GM23338 (cell line): ENCODE results near the gene TBKBP1. TPM values are rescaled to one million over a fixed set of nuclear protein-coding genes. Genes with fewer than 3 reads are reported as not detected.

Experiments
- ATAC-seq: fragments of 200-7000 bp; cut with Tn5 transposase; 3 replicates; pipeline ENCODE4 v1.9.1; 2020
- DNase-seq: peaks from one replicate; pipeline ENCODE4 v3.0.0-alpha.2; 2015; ENCODE audit warnings: low spot score
- H2AFZ ChIP-seq: fragments of 200-600 bp; sonication (generic); 2 replicates; pipeline ENCODE4 v1.8.0; 2016; ENCODE audit warnings: antibody characterized with exemption, mild to moderate bottlenecking, moderate library complexity
- H3F3A ChIP-seq: fragments of 200-600 bp; sonication (generic); replicated peaks from 2 replicates; pipeline ENCODE4 v1.8.0; 2017; ENCODE audit warnings: antibody characterized with exemption, mixed run types, low read depth
- H3K27ac ChIP-seq: fragments of 200-600 bp; sonication (generic); 2 replicates; pipeline ENCODE4 v1.6.1; 2016; ENCODE audit warnings: low read depth
- H3K27me3 ChIP-seq: fragments of 200-600 bp; sonication (generic); 2 replicates; pipeline ENCODE4 v1.8.0; 2016; ENCODE audit warnings: mild to moderate bottlenecking, mixed run types, moderate library complexity; ENCODE audit not compliant: insufficient read depth
- H3K36me3 ChIP-seq: fragments of 200-600 bp; sonication (generic); 2 replicates; pipeline ENCODE4 v1.8.0; 2016; ENCODE audit warnings: mild to moderate bottlenecking; ENCODE audit not compliant: insufficient read depth
- H3K4me1 ChIP-seq: fragments of 200-600 bp; sonication (generic); 2 replicates; pipeline ENCODE4 v1.8.0; 2016; ENCODE audit warnings: mild to moderate bottlenecking, moderate library complexity; ENCODE audit not compliant: insufficient read depth
- H3K4me2 ChIP-seq: fragments of 200-600 bp; sonication (generic); 2 replicates; pipeline ENCODE4 v1.7.1; 2017; ENCODE audit warnings: mixed run types
- H3K4me3 ChIP-seq: fragments of 200-600 bp; sonication (generic); 2 replicates; pipeline ENCODE4 v1.6.1; 2016; ENCODE audit warnings: mixed run types
- H3K79me2 ChIP-seq: fragments of 200-600 bp; sonication (generic); replicated peaks from 2 replicates; pipeline ENCODE4 v1.8.0; 2017; ENCODE audit warnings: mild to moderate bottlenecking; ENCODE audit not compliant: insufficient read depth
- H3K9me2 ChIP-seq: fragments of 200-600 bp; sonication (generic); 2 replicates; pipeline ENCODE4 v1.8.0; 2017; ENCODE audit not compliant: insufficient read depth
- H4K20me1 ChIP-seq: fragments of 200-600 bp; sonication (generic); replicated peaks from 2 replicates; pipeline ENCODE4 v1.8.0; 2017; ENCODE audit warnings: mild to moderate bottlenecking; ENCODE audit not compliant: insufficient read depth
- H3K27ac Mint-ChIP-seq: 2 replicates; pipeline ENCODE4 v1.8.0; 2020; ENCODE audit warnings: inconsistent platforms, mild to moderate bottlenecking, moderate library complexity, mixed read lengths
- H3K27me3 Mint-ChIP-seq: 3 replicates; pipeline ENCODE4 v1.8.0; 2022; ENCODE audit warnings: low read depth, mild to moderate bottlenecking, moderate library complexity, mixed read lengths, inconsistent platforms; ENCODE audit not compliant: insufficient read depth, poor library complexity
- H3K36me3 Mint-ChIP-seq: 3 replicates; pipeline ENCODE4 v1.8.0; 2021; ENCODE audit warnings: low read depth, mild to moderate bottlenecking, inconsistent platforms, moderate library complexity, mixed read lengths
- H3K4me1 Mint-ChIP-seq: 3 replicates; pipeline ENCODE4 v1.8.0; 2020; ENCODE audit warnings: mild to moderate bottlenecking, inconsistent platforms, mixed read lengths
- H3K4me3 Mint-ChIP-seq: 3 replicates; pipeline ENCODE4 v1.8.0; 2021; ENCODE audit warnings: moderate library complexity, mild to moderate bottlenecking, inconsistent platforms, mixed read lengths
- H3K9me3 Mint-ChIP-seq: 3 replicates; pipeline ENCODE4 v1.8.0; 2020; ENCODE audit warnings: moderate library complexity, mild to moderate bottlenecking, inconsistent platforms, mixed read lengths
- CREB1 ChIP-seq: fragments of 250-450 bp; sonication (Bioruptor Pico); IDR thresholded peaks from 2 replicates; pipeline ENCODE4 v1.5.0; 2020; ENCODE audit warnings: low read depth, mild to moderate bottlenecking, moderate library complexity
- EZH2 ChIP-seq: fragments of 200-600 bp; sonication (generic); IDR thresholded peaks from one replicate; pipeline ENCODE4 v1.8.0; 2017; ENCODE audit warnings: antibody characterized with exemption, mild to moderate bottlenecking, low read depth; ENCODE audit not compliant: unreplicated experiment
- EZH2phosphoT487 ChIP-seq: fragments of 200-600 bp; sonication (generic); IDR thresholded peaks from one replicate; pipeline ENCODE4 v1.8.1; 2018; ENCODE audit warnings: antibody characterized with exemption; ENCODE audit not compliant: unreplicated experiment
- JUNB ChIP-seq: IDR thresholded peaks from one replicate; pipeline ENCODE4 v1.6.1; 2016; ENCODE audit warnings: antibody characterized with exemption; ENCODE audit not compliant: unreplicated experiment
- NANOG ChIP-seq: IDR thresholded peaks from 2 replicates; pipeline ENCODE4 v1.6.1; 2016; ENCODE audit warnings: antibody characterized with exemption, borderline replicate concordance
- POLR2AphosphoS5 ChIP-seq: IDR thresholded peaks from 2 replicates; pipeline ENCODE4 v1.6.1; 2016; ENCODE audit warnings: antibody characterized with exemption, low read depth
- REST ChIP-seq: IDR thresholded peaks from one replicate; pipeline ENCODE4 v1.6.1; 2018; ENCODE audit warnings: antibody characterized with exemption; ENCODE audit not compliant: unreplicated experiment
- STAT1 ChIP-seq: IDR thresholded peaks from one replicate; pipeline ENCODE4 v1.6.1; 2016; ENCODE audit warnings: antibody characterized with exemption; ENCODE audit not compliant: unreplicated experiment
- ZNF114 ChIP-seq: fragments of 250-450 bp; sonication (Bioruptor Pico); IDR thresholded peaks from 2 replicates; pipeline ENCODE4 v1.5.0; 2020; ENCODE audit warnings: mild to moderate bottlenecking, moderate library complexity
- ZNF331 ChIP-seq: fragments of 250-450 bp; sonication (Bioruptor Pico); IDR thresholded peaks from 2 replicates; pipeline ENCODE4 v1.5.0; 2020; ENCODE audit warnings: low read depth, mild to moderate bottlenecking, moderate library complexity
- polyA plus RNA-seq: library from polyadenylated mRNA; unstranded; fragments of >200 nt; fragmentation: Nextera tagmentation; extraction: Ambion mirVana; gene quantifications from 2 replicates; pipeline ENCODE4 v1.2.1, GENCODE V29; 2016
- total RNA-seq: library from RNA; depleted of rRNA; stranded (reverse); fragments of >200 nt; shearing (Covaris generic); gene quantifications from 2 replicates; pipeline ENCODE4 v1.2.3, GENCODE V29; 2014
- TF ChIP-seq, protein P1 (sequence below): fragments of 250-450 bp; sonication (Bioruptor Pico); IDR thresholded peaks from 2 replicates; pipeline ENCODE4 v1.5.0; 2020; ENCODE audit warnings: mild to moderate bottlenecking, moderate library complexity
- TF ChIP-seq, protein P2 (sequence below), 2 experiments: fragments of 200-600 bp in 1 of 2; sonication (generic) in 1 of 2; conservative IDR thresholded peaks; 2 replicates each; pipeline versions ENCODE4 v1.5.1 to v1.6.1; 2016 to 2017; ENCODE audit warnings: antibody characterized with exemption in 2 of 2, low read depth in 2 of 2, mild to moderate bottlenecking in 2 of 2, moderate library complexity in 1 of 2
- TF ChIP-seq, protein P3 (sequence below): IDR thresholded peaks from 2 replicates; pipeline ENCODE4 v1.6.1; 2016; ENCODE audit warnings: antibody characterized with exemption

The TBKBP1 gene
- total and polyA plus RNA-seq, 2 experiments from 2014 or later, result 2.5 to 12.1 TPM

- no peak overlapping the region for H3K27ac Mint-ChIP-seq
- no peaks in the 10 kb centered on the region for H3K9me3 Mint-ChIP-seq
- Histone ChIP-seq H3K36me3 (no peaks in the 10 kb centered on the region), H3K79me2 (no peaks in the 10 kb centered on the region), H3K9me2 (no peaks in the 10 kb centered on the region), H3K4me3 (no peak overlapping the region), H3K4me1 (peaks cover 5% of the 10 kb centered on the region; the same call in 1 of the 2 replicates), H4K20me1 (peaks cover 5% of the 10 kb centered on the region; the same call in 1 of the 2 replicates), H3K27me3 (peaks cover 28% of the 10 kb centered on the region), H2AFZ (no peak overlapping the region), H3K27ac (no peak overlapping the region), H3K4me2 (no peak overlapping the region), H3F3A (peaks cover 7% of the 10 kb centered on the region; the same call in 1 of the 2 replicates)
- ATAC-seq (no peak), DNase-seq (no peak)
- peaks cover 22% of the 10 kb centered on the region for H3K27me3 Mint-ChIP-seq
- peaks cover 3% of the 10 kb centered on the region; the same call in 1 of the 3 replicates for H3K36me3 Mint-ChIP-seq
- H3K4me3 Mint-ChIP-seq, result 0 out of 3 replicates have a peak overlapping the region, but pooled peaks have one; percentile 69
- TF ChIP-seq EZH2phosphoT487 (no peak), CREB1 (CRISPR knock-in tag) (no peak), JUNB (no peak), EZH2 (no peak), POLR2AphosphoS5 (no peak), STAT1 (no peak), ZNF114 (CRISPR knock-in tag) (no peak), REST (no peak), ZNF331 (CRISPR knock-in tag) (no peak), NANOG (no peak)
- TF ChIP-seq, protein P1, sequence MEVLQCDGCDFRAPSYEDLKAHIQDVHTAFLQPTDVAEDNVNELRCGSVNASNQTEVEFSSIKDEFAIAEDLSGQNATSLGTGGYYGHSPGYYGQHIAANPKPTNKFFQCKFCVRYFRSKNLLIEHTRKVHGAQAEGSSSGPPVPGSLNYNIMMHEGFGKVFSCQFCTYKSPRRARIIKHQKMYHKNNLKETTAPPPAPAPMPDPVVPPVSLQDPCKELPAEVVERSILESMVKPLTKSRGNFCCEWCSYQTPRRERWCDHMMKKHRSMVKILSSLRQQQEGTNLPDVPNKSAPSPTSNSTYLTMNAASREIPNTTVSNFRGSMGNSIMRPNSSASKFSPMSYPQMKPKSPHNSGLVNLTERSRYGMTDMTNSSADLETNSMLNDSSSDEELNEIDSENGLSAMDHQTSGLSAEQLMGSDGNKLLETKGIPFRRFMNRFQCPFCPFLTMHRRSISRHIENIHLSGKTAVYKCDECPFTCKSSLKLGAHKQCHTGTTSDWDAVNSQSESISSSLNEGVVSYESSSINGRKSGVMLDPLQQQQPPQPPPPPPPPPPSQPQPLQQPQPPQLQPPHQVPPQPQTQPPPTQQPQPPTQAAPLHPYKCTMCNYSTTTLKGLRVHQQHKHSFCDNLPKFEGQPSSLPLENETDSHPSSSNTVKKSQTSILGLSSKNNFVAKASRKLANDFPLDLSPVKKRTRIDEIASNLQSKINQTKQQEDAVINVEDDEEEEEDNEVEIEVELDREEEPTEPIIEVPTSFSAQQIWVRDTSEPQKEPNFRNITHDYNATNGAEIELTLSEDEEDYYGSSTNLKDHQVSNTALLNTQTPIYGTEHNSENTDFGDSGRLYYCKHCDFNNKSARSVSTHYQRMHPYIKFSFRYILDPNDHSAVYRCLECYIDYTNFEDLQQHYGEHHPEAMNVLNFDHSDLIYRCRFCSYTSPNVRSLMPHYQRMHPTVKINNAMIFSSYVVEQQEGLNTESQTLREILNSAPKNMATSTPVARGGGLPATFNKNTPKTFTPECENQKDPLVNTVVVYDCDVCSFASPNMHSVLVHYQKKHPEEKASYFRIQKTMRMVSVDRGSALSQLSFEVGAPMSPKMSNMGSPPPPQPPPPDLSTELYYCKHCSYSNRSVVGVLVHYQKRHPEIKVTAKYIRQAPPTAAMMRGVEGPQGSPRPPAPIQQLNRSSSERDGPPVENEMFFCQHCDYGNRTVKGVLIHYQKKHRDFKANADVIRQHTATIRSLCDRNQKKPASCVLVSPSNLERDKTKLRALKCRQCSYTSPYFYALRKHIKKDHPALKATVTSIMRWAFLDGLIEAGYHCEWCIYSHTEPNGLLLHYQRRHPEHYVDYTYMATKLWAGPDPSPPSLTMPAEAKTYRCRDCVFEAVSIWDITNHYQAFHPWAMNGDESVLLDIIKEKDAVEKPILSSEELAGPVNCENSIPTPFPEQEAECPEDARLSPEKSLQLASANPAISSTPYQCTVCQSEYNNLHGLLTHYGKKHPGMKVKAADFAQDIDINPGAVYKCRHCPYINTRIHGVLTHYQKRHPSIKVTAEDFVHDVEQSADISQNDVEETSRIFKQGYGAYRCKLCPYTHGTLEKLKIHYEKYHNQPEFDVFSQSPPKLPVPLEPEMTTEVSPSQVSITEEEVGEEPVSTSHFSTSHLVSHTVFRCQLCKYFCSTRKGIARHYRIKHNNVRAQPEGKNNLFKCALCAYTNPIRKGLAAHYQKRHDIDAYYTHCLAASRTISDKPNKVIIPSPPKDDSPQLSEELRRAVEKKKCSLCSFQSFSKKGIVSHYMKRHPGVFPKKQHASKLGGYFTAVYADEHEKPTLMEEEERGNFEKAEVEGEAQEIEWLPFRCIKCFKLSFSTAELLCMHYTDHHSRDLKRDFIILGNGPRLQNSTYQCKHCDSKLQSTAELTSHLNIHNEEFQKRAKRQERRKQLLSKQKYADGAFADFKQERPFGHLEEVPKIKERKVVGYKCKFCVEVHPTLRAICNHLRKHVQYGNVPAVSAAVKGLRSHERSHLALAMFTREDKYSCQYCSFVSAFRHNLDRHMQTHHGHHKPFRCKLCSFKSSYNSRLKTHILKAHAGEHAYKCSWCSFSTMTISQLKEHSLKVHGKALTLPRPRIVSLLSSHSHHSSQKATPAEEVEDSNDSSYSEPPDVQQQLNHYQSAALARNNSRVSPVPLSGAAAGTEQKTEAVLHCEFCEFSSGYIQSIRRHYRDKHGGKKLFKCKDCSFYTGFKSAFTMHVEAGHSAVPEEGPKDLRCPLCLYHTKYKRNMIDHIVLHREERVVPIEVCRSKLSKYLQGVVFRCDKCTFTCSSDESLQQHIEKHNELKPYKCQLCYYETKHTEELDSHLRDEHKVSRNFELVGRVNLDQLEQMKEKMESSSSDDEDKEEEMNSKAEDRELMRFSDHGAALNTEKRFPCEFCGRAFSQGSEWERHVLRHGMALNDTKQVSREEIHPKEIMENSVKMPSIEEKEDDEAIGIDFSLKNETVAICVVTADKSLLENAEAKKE, result no peak
- TF ChIP-seq, protein P2, sequence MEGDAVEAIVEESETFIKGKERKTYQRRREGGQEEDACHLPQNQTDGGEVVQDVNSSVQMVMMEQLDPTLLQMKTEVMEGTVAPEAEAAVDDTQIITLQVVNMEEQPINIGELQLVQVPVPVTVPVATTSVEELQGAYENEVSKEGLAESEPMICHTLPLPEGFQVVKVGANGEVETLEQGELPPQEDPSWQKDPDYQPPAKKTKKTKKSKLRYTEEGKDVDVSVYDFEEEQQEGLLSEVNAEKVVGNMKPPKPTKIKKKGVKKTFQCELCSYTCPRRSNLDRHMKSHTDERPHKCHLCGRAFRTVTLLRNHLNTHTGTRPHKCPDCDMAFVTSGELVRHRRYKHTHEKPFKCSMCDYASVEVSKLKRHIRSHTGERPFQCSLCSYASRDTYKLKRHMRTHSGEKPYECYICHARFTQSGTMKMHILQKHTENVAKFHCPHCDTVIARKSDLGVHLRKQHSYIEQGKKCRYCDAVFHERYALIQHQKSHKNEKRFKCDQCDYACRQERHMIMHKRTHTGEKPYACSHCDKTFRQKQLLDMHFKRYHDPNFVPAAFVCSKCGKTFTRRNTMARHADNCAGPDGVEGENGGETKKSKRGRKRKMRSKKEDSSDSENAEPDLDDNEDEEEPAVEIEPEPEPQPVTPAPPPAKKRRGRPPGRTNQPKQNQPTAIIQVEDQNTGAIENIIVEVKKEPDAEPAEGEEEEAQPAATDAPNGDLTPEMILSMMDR (conservative IDR thresholded peaks at IDR 0.05; ENCODE audit: low read depth in 2 of 2), result no peak
- TF ChIP-seq, protein P3, sequence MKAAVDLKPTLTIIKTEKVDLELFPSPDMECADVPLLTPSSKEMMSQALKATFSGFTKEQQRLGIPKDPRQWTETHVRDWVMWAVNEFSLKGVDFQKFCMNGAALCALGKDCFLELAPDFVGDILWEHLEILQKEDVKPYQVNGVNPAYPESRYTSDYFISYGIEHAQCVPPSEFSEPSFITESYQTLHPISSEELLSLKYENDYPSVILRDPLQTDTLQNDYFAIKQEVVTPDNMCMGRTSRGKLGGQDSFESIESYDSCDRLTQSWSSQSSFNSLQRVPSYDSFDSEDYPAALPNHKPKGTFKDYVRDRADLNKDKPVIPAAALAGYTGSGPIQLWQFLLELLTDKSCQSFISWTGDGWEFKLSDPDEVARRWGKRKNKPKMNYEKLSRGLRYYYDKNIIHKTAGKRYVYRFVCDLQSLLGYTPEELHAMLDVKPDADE, result no peak
- H3K4me1 Mint-ChIP-seq, result peaks cover 8% of the 10 kb centered on the region
These were observed 13.3 kb downstream of the TBKBP1 start for GRCh38 chr17:47707056-47707804.
